NAMALWA (cell line): ENCODE data around the gene CELA1.

Experiments
- DNase-seq: peaks from one replicate; pipeline ENCODE4 v3.0.0-alpha.2; 2015; ENCODE audit warnings: low spot score

The CELA1 gene

GRCh38 chr12:51346581-51346980, at the start of gene CELA1:
CELA1 (minus strand) TSS chr12:51346679; CDS start chr12:51346638, 41 bp downstream.
- DNase-seq: no peak

DNA sequence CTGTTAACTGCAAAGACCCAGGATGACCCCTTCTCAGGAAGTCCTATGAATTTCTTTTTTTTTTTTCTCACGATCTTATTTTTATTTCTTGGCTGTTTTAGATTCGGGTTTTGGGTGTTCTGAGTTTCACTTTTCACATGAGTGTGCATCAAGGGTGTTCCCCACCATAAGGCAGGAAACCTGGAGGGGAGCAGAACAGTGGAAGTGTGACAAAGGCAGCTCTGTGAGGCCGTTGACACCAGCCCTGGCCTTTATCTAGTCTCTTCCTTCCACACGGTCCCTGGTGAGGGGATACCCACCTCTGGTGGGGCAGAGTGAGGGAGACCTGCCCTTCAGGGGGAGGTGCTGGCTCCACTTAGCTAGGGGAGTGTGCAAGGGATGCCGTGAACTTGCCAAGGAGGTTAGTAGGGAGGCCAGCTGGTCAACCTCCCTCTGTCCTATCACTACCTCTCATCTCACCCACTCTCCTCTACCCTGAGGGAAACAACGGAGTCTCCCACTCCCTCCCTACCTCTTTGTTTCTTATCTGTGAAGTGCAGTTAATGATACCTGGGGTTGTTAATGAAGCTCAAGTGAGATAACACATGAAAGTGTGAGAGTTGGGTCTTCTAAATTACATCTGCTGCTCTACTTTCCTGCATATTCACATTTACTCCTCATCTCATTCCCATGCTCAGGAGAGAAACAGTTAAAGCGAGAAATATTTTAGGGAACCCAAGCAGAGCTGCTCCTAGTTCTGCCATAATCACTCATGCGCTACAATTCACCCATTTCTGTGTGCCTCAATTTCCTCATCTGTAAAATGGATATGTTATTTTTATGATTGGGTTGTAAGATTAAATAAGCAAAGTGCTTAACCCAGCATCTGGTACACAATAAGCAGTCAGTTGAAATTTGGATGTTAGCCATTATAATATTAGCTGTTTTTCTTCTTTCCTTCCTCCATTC, 49.1 kb upstream of the CELA1 start:
- no peak for DNase-seq

DNA sequence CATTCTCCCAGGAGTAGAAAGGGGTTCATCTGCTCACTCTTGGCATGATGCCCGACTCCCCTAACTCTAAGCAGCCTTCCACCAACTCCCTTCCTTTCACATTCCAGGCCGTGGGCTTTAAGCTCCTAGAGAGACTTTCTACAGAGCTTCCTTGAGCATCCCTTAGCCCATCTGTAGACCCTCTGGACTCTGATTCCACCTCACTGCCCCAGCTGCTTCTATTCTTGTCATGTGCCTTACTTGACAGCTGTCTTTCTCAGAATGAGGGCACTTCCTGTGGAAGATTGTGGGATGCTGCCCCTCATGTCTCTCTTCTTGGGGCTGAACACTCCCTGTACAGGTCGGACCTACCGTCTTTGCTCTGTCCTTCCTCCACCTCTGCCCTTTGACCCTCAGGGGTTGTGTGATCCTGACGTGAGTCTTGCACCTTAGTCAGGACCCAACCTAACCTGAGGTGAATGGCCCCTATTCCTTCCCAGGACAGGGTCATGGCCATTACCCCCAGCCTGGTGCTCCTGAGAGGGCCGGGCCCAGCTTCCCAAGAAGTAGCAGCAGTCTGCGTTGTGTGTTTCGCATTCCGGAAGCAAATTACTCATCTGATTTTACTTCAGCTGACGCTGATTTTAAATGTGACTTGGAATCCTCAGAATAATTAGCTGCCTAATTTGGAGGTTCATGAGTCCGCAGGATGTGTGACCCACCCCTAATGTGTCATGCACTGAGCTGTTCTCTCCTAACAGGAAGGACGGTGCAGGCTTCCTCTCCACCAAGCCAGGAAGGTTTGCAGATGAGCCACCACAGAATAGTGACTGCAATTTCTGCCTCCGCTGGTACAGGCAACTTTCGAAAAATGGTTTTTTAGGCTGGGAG, 47.4 kb upstream of the CELA1 start:
- no peak for DNase-seq

- DNase-seq: no peak
These were observed 46.2 kb upstream of the CELA1 start for GRCh38 chr12:51392556-51393237.

- DNase-seq: peak; percentile 74
These were observed 45.0 kb upstream of the CELA1 start, which contains the start of gene GALNT6 for GRCh38 chr12:51391283-51392123. GALNT6 (minus strand) TSS chr12:51391406; CDS start chr12:51379781, 11,625 bp downstream.

DNA sequence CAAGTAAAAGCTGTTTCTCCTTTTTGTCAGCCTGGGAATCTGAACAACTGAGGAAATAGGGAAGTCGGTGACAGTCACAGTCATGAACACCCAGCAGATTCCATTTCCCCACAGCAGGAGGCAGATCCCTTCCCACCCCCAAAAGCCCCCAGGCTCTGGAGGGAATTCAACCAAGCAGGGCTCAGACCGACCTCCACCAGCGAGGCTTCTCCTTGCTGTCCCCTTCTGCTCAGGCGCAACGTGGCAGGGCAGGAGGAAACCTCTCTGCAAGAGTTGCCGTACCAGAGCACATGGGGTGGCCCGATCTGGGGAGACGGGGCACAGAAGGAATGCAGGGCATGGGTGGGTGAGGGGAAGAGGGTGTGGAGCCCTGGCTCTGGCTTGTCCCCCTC, 44.4 kb upstream of the CELA1 start:
- DNase-seq: peak; percentile 52

GRCh38 chr12:51390457-51390856, 44.0 kb upstream of the CELA1 start:
- DNase-seq: no peak

GRCh38 chr12:51389302-51389999, 43.0 kb upstream of the CELA1 start:
- peak; percentile 40 for DNase-seq

DNA sequence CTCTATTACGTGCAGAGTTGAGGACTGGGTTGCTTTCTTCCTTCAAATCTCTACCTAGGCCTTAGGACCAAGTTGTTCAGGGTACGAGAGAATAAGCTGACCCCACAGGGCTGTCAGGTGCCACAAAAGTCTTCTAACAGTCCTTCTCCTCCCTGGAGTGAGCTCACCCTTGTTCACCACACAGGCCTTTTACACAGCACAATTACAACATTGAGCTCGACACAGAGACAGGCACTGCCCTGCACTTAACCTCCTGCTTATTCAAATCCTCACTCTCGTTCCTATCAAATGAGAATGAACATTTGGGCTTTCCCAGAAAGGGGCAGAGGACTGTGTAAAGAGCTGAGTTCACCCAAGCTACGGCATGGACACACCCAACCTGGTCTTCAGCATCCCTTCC, 42.4 kb upstream of the CELA1 start:
- DNase-seq: no peak

DNA sequence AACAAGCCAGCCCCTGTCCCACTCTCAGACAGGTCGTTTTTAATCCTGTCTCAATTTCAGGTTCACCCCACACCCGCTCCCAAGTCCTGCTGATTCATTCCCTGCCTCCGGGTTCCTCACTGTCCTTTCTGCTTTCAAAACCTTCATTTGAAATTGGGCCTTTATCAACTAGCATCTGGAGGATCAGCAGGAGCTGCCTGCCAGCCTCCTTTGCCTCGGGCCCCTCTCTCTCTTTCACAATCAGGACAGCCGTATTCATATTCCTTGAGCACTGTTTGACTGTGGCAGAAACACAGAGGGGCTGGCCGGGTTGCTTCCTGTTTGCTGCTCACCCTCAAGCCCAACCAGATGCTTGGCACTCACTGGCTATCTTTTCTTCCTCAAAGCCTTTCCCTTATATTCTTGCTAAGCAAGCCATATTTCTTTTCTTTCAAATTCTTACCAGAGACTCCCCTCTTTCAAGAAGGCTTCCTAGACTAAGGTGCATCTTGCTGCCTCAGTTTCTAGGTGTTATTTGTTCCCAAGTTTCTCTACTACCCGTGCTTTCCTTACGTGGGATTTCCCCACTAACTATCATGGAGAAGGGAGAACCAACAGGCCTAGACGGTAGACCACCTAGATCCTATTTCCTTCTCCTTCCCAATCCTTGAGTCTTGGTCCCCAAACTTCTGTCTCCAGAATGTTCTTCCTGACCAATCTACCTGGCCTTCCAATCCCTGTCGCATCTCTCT, 41.8 kb upstream of the CELA1 start:
- no peak for DNase-seq

DNA sequence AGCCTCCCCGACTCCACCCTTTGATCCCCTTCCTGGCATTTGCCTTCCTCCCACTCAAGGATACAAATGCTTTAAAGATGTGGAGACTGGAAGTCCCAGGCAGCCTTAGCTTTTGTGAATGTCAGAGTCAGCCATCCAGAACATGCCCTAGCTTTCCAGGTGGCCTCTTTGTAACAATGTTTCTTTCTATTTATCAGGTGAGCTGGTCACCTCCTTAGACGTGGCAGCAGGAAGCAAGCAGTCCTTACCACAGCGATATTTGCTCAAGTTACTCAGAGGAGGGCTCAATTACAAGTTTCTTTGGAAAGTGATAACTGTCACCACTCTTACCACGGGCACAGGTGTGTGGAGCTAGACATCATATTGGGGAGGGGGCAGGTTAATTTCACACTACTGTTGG, 39.9 kb upstream of the CELA1 start:
- no peak for DNase-seq

- DNase-seq: no peak
These were observed 36.9 kb upstream of the CELA1 start for GRCh38 chr12:51383269-51383905.

- no peak for DNase-seq
These were observed 35.7 kb upstream of the CELA1 start for GRCh38 chr12:51382173-51382572.

- DNase-seq: no peak
These were observed 35.0 kb upstream of the CELA1 start for GRCh38 chr12:51381226-51382079.

DNA sequence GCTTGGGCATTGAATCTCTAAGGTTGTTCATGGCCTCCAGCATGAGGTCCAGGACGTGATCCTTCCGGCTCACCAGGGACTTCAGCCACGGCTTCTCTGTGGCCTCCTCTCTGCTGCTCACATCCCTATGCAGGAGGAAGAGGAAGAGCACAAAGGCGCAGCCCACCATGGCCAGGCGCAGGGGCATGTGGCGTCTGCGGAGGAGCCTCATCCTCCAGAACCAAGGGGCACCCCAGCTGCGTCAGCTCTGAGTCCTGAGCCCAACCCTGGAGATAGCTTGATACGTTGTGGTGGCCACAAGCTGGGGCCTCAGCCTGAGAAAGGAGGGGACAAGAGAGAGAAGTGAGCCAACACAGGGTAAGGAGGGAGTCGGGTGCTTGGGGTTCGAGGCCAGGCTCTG, 33.1 kb upstream of the CELA1 start:
- DNase-seq: no peak

GRCh38 chr12:51378749-51379148, 32.3 kb upstream of the CELA1 start:
- DNase-seq: no peak

DNA sequence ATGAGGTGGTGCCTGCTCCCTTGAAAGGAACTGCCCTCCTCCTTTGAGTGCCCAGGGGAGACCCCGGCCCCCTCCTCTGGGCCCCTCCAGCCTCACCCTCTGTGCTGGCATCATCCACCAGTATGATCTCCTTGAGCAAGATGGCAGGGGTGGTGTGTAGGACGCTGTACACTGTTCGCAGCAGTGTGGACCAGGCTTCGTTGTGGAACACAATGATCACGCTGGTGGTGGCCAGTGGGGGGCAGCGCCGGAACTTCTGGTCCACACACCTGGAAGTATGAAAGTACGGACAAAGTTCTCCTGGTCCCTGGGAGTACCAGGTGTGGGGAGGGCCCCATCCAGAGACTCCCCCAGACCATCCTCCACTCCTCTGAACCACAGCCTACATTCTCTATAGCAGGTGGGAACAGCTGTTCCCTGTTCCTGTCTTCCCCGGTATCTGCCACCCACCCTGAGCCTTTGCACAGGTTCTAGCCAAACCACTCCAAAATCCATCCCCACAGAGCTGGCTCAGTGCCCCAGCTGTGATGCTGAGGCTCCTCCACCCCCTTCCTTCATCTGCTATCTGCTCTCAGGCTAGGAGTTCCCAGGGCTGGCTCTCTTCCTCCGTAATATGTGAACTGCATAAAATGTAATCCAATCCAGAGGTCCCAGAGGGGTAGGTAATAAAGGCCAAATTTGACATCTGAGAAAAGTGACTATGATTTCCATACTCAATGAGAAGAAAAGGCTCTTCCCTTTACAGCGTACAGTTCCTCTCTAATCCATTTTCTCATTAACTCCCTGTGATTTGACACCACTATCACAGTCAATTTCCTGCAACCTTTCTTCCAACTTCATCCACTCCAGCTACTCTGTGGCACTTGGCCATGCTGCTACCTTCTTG, 30.9 kb upstream of the CELA1 start:
- DNase-seq: no peak
